DND-41 (cell line): ENCODE results near the gene SEC24D.

ENCODE experiments used
- EZH2 ChIP-seq: IDR thresholded peaks from 3 replicates; pipeline ENCODE4 v1.6.1; 2012; ENCODE audit warnings: borderline replicate concordance, low read depth, mild to moderate bottlenecking, moderate library complexity, low read length, inconsistent platforms; ENCODE audit not compliant: severe bottlenecking
- TF ChIP-seq, protein P1 (sequence below): IDR thresholded peaks from 2 replicates; pipeline ENCODE4 v1.5.1; 2012; ENCODE audit warnings: borderline replicate concordance, low read length, moderate library complexity, mild to moderate bottlenecking; ENCODE audit not compliant: poor library complexity, severe bottlenecking; ENCODE audit errors: extremely low read depth

DNA sequence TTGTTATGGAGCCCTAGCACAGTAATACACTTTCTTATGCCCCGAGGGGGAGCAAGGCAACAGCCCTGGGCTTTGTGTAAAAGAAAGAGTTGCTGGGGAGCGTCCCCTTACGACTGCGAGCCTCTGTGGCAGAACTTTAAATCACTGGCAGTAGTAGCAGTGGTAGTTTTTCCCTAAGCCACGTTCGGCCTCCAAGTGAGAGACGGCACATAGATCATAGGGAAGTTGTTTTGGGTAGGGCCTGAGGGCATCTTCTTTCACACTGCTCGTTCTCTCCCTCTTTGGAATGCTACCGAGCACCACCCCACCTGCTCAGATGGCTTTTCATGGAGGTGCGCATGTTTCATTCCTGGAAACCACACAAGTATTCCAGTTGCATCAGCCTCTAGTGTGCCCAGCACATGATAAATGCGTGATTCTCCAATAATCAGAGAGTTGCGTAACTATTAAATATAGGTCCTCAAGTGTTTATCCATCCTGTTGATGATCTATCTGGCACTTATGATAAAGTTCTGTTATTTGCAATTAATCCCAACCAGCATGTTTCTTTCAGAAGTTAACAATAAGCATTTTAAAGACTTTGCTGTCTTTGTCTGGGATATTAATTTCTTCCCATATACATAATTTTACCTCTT, 45.7 kb upstream of the SEC24D start:
- no peak for TF ChIP-seq EZH2
- TF ChIP-seq, protein P1, sequence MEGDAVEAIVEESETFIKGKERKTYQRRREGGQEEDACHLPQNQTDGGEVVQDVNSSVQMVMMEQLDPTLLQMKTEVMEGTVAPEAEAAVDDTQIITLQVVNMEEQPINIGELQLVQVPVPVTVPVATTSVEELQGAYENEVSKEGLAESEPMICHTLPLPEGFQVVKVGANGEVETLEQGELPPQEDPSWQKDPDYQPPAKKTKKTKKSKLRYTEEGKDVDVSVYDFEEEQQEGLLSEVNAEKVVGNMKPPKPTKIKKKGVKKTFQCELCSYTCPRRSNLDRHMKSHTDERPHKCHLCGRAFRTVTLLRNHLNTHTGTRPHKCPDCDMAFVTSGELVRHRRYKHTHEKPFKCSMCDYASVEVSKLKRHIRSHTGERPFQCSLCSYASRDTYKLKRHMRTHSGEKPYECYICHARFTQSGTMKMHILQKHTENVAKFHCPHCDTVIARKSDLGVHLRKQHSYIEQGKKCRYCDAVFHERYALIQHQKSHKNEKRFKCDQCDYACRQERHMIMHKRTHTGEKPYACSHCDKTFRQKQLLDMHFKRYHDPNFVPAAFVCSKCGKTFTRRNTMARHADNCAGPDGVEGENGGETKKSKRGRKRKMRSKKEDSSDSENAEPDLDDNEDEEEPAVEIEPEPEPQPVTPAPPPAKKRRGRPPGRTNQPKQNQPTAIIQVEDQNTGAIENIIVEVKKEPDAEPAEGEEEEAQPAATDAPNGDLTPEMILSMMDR, result no peak
